ENCODE results near the gene TMEM143. TPM values are rescaled to one million over a fixed set of nuclear protein-coding genes. Genes with fewer than 3 reads are reported as not detected.

Gene TMEM143
- total RNA-seq, 2 experiments from 2014 or later = 9.4 to 11.0 TPM

DNA sequence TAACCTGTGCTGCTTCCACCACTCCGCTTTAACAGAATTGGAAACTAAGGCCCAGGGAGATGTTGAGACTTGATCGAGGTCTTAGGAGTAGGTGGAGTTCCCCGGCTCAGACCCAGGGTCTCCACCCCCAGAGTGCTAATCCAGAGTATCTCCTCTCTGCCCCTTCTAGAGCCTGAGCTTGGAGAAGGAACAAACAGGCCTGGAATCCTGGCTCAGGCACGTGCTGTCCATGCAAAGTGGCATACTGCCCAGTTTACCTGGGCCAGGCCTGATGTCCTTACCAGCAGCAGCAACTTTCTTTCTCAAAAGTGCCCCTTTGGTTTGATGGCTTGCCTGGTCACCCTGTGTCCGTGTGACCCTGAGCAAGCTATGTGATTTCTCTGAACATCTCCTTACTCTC lies 4.1 kb upstream of the TMEM143 start:
- DNase-seq (no peak), ATAC-seq (ENCODE audit: poor library complexity) (no peak)
- Histone ChIP-seq H3K27ac (ENCODE audit: low read depth in 1 of 2, low read length in 2 of 2) (no peak overlapping the region), H3K4me3 (ENCODE audit: low read length) (no peak overlapping the region), H3K27me3 (ENCODE audit: control insufficient read depth in 1 of 2, insufficient read depth in 2 of 2, low read length in 2 of 2) (no peaks in the 10 kb centered on the region), H3K36me3 (ENCODE audit: insufficient read depth, low read length) (no peaks in the 10 kb centered on the region), H3K4me1 (ENCODE audit: insufficient read depth, low read length) (peaks cover 18% of the 10 kb centered on the region), H3K9me3 (ENCODE audit: control insufficient read depth in 1 of 2, insufficient read depth in 1 of 2, low read length in 2 of 2) (no peaks in the 10 kb centered on the region)
- intact Hi-C loops (cut with DNase I, micrococcal nuclease) = loop anchor here in 1 of 2 experiments (10.0 kb wide), 2 partner anchors 627 to 1753 kb away; partner anchors contain the start of genes GYS1 and RUVBL2
- no peaks in the 10 kb centered on the region for H3K27me3 Mint-ChIP-seq
- H3K4me1 Mint-ChIP-seq (ENCODE audit: low read depth) = peaks cover 13% of the 10 kb centered on the region
- ChIA-PET POLR2A (no interaction called here), CTCF (no interaction called here)
- TF ChIP-seq, protein P1, sequence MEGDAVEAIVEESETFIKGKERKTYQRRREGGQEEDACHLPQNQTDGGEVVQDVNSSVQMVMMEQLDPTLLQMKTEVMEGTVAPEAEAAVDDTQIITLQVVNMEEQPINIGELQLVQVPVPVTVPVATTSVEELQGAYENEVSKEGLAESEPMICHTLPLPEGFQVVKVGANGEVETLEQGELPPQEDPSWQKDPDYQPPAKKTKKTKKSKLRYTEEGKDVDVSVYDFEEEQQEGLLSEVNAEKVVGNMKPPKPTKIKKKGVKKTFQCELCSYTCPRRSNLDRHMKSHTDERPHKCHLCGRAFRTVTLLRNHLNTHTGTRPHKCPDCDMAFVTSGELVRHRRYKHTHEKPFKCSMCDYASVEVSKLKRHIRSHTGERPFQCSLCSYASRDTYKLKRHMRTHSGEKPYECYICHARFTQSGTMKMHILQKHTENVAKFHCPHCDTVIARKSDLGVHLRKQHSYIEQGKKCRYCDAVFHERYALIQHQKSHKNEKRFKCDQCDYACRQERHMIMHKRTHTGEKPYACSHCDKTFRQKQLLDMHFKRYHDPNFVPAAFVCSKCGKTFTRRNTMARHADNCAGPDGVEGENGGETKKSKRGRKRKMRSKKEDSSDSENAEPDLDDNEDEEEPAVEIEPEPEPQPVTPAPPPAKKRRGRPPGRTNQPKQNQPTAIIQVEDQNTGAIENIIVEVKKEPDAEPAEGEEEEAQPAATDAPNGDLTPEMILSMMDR (IDR thresholded peaks at IDR 0.05) = no peak
- no peaks in the 10 kb centered on the region for H3K9me3 Mint-ChIP-seq
- no peak overlapping the region for H3K27ac Mint-ChIP-seq
- H3K4me3 Mint-ChIP-seq = no peak overlapping the region
- H3K36me3 Mint-ChIP-seq (ENCODE audit: low read depth) = peaks cover 5% of the 10 kb centered on the region

DNA sequence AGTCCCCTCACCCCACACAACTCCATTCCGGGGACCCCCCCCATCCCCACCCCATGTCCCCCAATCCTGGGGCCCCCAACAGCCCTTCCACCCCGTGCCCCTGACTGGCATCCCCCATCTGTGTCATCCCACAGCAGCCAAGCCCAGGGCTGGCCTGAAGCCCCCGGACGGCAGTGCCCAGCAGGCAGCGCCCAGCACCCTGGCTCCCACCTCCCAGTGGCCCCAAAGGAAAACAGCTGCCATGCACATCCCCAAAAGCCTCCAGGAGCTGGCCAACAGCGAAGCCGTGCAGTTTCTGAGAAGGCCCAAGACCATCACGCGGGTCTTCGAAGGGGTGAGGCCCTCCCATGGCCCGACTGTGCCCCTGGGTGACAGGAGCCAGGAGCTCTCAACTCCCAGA lies 1.9 kb upstream of the TMEM143 start:
- peaks cover 5% of the 10 kb centered on the region for H3K36me3 Mint-ChIP-seq (ENCODE audit: low read depth)
- peaks cover 17% of the 10 kb centered on the region for H3K4me1 Mint-ChIP-seq (ENCODE audit: low read depth)
- Histone ChIP-seq H3K36me3 (ENCODE audit: insufficient read depth, low read length) (no peaks in the 10 kb centered on the region), H3K4me3 (ENCODE audit: low read length) (no peak overlapping the region), H3K27me3 (ENCODE audit: control insufficient read depth in 1 of 2, insufficient read depth in 2 of 2, low read length in 2 of 2) (no peaks in the 10 kb centered on the region), H3K4me1 (ENCODE audit: insufficient read depth, low read length) (peaks cover 22% of the 10 kb centered on the region), H3K27ac (ENCODE audit: low read depth in 1 of 2, low read length in 2 of 2) (no peak overlapping the region), H3K9me3 (ENCODE audit: control insufficient read depth in 1 of 2, insufficient read depth in 1 of 2, low read length in 2 of 2) (no peaks in the 10 kb centered on the region)
- ChIA-PET CTCF (no interaction called here), POLR2A (no interaction called here)
- no peaks in the 10 kb centered on the region for H3K27me3 Mint-ChIP-seq
- no peak overlapping the region for H3K4me3 Mint-ChIP-seq
- no peaks in the 10 kb centered on the region for H3K9me3 Mint-ChIP-seq
- ATAC-seq (ENCODE audit: poor library complexity) (no peak), DNase-seq (peak in 2 of 14 experiments; percentile 9 to 44)
- intact Hi-C loops (cut with DNase I, micrococcal nuclease) = loop anchor here in 1 of 2 experiments (2.0 to 10.0 kb wide), 3 partner anchors 25 to 1751 kb away; partner anchors contain the start of genes GYS1, KDELR1 and RUVBL2
- no peak overlapping the region for H3K27ac Mint-ChIP-seq
- TF ChIP-seq, protein P1 (IDR thresholded peaks at IDR 0.05) = no peak

DNA sequence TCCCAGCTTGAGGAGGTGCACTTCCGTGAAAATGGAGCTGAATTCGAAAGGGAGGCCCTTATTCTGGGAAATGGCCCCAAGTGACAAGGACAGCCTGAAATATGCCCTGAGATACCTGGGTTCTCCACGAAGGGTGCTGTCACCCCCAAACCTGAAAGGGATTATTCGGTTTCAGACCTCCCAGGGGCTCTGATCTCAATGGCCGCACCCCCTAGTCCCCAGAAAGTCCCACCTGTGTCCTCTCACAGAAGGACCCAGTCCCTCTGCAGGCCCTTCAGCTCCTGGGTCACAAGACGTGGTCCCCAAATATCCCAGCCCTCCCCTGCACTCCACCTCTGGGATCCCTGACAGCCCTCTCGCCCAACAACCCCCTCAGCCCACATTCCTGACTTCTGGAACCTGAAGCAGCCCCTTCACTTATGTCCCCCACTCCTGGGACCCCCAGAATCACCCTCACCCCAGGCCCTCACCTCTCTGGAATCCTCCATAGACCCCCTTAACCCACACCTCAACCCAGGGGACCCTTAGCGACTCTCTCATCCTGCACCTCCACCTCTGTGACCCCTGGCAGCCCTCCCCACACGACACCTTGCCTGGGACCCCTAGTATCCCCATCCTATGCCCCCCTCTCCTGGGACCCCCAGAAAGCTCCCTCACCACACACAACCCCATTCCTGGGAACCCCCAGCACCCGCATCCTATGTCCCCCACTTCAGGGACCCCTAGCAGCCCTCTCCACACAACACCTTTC lies 1.0 kb upstream of the TMEM143 start:
- TF ChIP-seq, protein P1 (IDR thresholded peaks at IDR 0.05) = no peak
- Histone ChIP-seq H3K4me1 (ENCODE audit: insufficient read depth, low read length) (peaks cover 22% of the 10 kb centered on the region), H3K4me3 (ENCODE audit: low read length) (peak overlapping the region; percentile 94), H3K27me3 (ENCODE audit: control insufficient read depth in 1 of 2, insufficient read depth in 2 of 2, low read length in 2 of 2) (no peaks in the 10 kb centered on the region), H3K36me3 (ENCODE audit: insufficient read depth, low read length) (no peaks in the 10 kb centered on the region), H3K9me3 (ENCODE audit: control insufficient read depth in 1 of 2, insufficient read depth in 1 of 2, low read length in 2 of 2) (no peaks in the 10 kb centered on the region), H3K27ac (ENCODE audit: low read depth in 1 of 2, low read length in 2 of 2) (peak overlapping the region; percentile 64 to 75)
- Mint-ChIP-seq H3K9me3 (no peaks in the 10 kb centered on the region), H3K27ac (peak overlapping the region; percentile 90), H3K27me3 (no peaks in the 10 kb centered on the region), H3K4me1 (ENCODE audit: low read depth) (peaks cover 17% of the 10 kb centered on the region), H3K4me3 (peak overlapping the region; percentile 90), H3K36me3 (ENCODE audit: low read depth) (peaks cover 5% of the 10 kb centered on the region)
- ATAC-seq (ENCODE audit: poor library complexity) (no peak), DNase-seq (peak in 1 of 14 experiments; percentile 15)
- CTCF ChIA-PET = interaction anchor here (0.6 to 3.0 kb wide), 5 partner anchors 14 to 1181 kb away, joined by 3 to 27 read pairs (median 9); partner anchors contain the start of gene KDELR1
- intact Hi-C loops (cut with DNase I, micrococcal nuclease) = loop anchor here (2.0 to 10.0 kb wide), 6 partner anchors 26 to 1750 kb away; partner anchors contain the start of genes GYS1 (in 1 of the 2), KDELR1 (in 1 of the 2), LMTK3 (in 1 of the 2) and RUVBL2 (in 1 of the 2)
- POLR2A ChIA-PET = interaction anchor here (0.9 to 2.9 kb wide), 16 partner anchors 26 to 1764 kb away, joined by 3 to 74 read pairs (median 6); partner anchors contain the start of genes CALM3, CARD8, DBP and EMP3
